ENCODE data around the gene MEGF8. TPM values are rescaled to one million over a fixed set of nuclear protein-coding genes. Genes with fewer than 3 reads are reported as not detected.

MEGF8 gene
- total and polyA plus RNA-seq, 9 of the 15 experiments (the other 6 are each of a cell fraction or from before 2014, with no cell fraction given), result 0.28 to 13.1 (median 3.0) TPM

DNA sequence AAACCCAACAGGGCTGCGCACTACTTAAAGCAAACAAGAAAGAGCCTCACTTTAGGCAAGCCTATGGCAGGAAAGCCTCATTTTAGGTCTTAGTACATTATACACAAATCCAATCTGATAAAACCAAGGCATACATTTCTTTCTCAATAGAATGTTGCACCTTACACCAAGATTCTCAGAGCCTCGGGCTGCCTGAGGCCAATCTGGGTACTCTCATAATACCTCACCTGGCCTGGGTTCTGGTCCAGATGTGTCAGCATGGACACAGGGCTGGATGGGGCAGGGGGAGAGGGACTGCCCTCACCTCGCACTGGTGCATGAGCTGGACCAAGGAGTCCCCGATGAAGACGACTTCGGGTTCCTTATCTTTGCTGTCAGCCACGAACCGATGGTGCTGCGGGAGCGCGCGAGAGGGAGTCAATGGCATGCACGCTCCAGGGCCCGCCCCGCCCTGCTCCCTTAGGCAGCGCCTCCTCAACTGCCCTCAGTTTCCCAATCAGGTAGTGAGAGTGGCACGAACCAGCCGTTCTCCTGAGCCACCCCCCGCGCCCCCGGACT, 23.7 kb upstream of the MEGF8 start, which contains the start of gene PRR19 (continued):
- TF ChIP-seq ZNF639 (CRISPR knock-in tag; conservative IDR thresholded peaks at IDR 0.05 in 1 of 2, IDR thresholded peaks at IDR 0.05 in 1 of 2) (no peak), ERF (CRISPR knock-in tag; IDR thresholded peaks at IDR 0.05) (no peak), CBFA2T2 (conservative IDR thresholded peaks at IDR 0.05) (no peak), HEY1 (CRISPR knock-in tag; IDR thresholded peaks at IDR 0.05; ENCODE audit: borderline replicate concordance) (no peak), ATF7 (IDR thresholded peaks at IDR 0.05) (no peak)
- TF ChIP-seq, protein P1, sequence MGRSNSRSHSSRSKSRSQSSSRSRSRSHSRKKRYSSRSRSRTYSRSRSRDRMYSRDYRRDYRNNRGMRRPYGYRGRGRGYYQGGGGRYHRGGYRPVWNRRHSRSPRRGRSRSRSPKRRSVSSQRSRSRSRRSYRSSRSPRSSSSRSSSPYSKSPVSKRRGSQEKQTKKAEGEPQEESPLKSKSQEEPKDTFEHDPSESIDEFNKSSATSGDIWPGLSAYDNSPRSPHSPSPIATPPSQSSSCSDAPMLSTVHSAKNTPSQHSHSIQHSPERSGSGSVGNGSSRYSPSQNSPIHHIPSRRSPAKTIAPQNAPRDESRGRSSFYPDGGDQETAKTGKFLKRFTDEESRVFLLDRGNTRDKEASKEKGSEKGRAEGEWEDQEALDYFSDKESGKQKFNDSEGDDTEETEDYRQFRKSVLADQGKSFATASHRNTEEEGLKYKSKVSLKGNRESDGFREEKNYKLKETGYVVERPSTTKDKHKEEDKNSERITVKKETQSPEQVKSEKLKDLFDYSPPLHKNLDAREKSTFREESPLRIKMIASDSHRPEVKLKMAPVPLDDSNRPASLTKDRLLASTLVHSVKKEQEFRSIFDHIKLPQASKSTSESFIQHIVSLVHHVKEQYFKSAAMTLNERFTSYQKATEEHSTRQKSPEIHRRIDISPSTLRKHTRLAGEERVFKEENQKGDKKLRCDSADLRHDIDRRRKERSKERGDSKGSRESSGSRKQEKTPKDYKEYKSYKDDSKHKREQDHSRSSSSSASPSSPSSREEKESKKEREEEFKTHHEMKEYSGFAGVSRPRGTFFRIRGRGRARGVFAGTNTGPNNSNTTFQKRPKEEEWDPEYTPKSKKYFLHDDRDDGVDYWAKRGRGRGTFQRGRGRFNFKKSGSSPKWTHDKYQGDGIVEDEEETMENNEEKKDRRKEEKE (IDR thresholded peaks at IDR 0.05; ENCODE audit: borderline replicate concordance in 1 of 2, control insufficient read depth in 1 of 2, low read depth in 2 of 2, low read length in 1 of 2), result no peak

All from K562 (cell line).